HepG2 (cell line): Measurements from ENCODE around the gene APLP1. TPM values are rescaled to one million over a fixed set of nuclear protein-coding genes. Genes with fewer than 3 reads are reported as not detected.
A peak's percentile ranks its signal among the peaks of the same experiment; 100 is the strongest.

ENCODE experiments used
- DMAP1 ChIP-seq: IDR thresholded peaks from 2 replicates; pipeline ENCODE4 v1.6.1; 2016
- GPN1 ChIP-seq: sonication (generic); formaldehyde crosslinking; IDR thresholded peaks from 2 replicates; pipeline ENCODE4 v1.5.1; 2020; ENCODE audit warnings: missing genetic modification reagents, borderline replicate concordance
- GZF1 ChIP-seq: sonication (generic); formaldehyde crosslinking; IDR thresholded peaks from 2 replicates; pipeline ENCODE4 v1.5.1; 2020; ENCODE audit warnings: mild to moderate bottlenecking, missing genetic modification reagents
- HOXA3 ChIP-seq: sonication (generic); formaldehyde crosslinking; IDR thresholded peaks from 2 replicates; pipeline ENCODE4 v1.5.0; 2020; ENCODE audit warnings: missing genetic modification reagents
- NPAS2 ChIP-seq: sonication (generic); formaldehyde crosslinking; IDR thresholded peaks from 2 replicates; pipeline ENCODE4 v1.8.0; 2022; ENCODE audit warnings: mild to moderate bottlenecking, missing genetic modification reagents, borderline replicate concordance
- SRY ChIP-seq: sonication (generic); formaldehyde crosslinking; IDR thresholded peaks from 2 replicates; pipeline ENCODE4 v1.8.0; 2022; ENCODE audit warnings: mild to moderate bottlenecking, missing genetic modification reagents
- TAF1 ChIP-seq: sonication (generic); formaldehyde crosslinking; IDR thresholded peaks from 2 replicates; pipeline ENCODE4 v1.4.0; 2020; ENCODE audit warnings: missing genetic modification reagents
- ZFP1 ChIP-seq: IDR thresholded peaks from 2 replicates; pipeline ENCODE4 v1.6.1; 2016
- ZFP36L2 ChIP-seq: sonication (generic); formaldehyde crosslinking; IDR thresholded peaks from 2 replicates; pipeline ENCODE4 v1.4.0; 2020; ENCODE audit warnings: missing genetic modification reagents
- ZFP90 ChIP-seq: sonication (generic); formaldehyde crosslinking; IDR thresholded peaks from 2 replicates; pipeline ENCODE4 v1.8.0; 2022; ENCODE audit warnings: missing genetic modification reagents, mild to moderate bottlenecking, inconsistent platforms, borderline replicate concordance
- ZMAT3 ChIP-seq: sonication (generic); formaldehyde crosslinking; conservative IDR thresholded peaks from 2 replicates; pipeline ENCODE4 v1.7.0; 2021; ENCODE audit warnings: missing genetic modification reagents
- ZNF230 ChIP-seq: sonication (generic); formaldehyde crosslinking; IDR thresholded peaks from 2 replicates; pipeline ENCODE4 v1.4.0; 2020; ENCODE audit warnings: mild to moderate bottlenecking, missing genetic modification reagents
- ZNF337 ChIP-seq: sonication (generic); formaldehyde crosslinking; IDR thresholded peaks from 2 replicates; pipeline ENCODE4 v1.5.1; 2020; ENCODE audit warnings: missing genetic modification reagents, low read depth, mild to moderate bottlenecking, borderline replicate concordance
- ZNF44 ChIP-seq: sonication (generic); formaldehyde crosslinking; IDR thresholded peaks from 2 replicates; pipeline ENCODE4 v1.5.1; 2020; ENCODE audit warnings: mild to moderate bottlenecking, missing genetic modification reagents
- ZNF614 ChIP-seq: IDR thresholded peaks from 2 replicates; pipeline ENCODE4 v1.6.1; 2018; ENCODE audit warnings: missing biosample characterization, missing genetic modification reagents, inconsistent platforms, borderline replicate concordance
- ZNF644 ChIP-seq: IDR thresholded peaks from 2 replicates; pipeline ENCODE4 v1.6.1; 2016; ENCODE audit warnings: low read depth
- polyA plus RNA-seq, 8 experiments: library from polyadenylated mRNA; depleted of rRNA in 3 of 8; stranded (reverse) in 7 of 8; unstranded in 1 of 8; fragments of >200 nt; fragmentation: Illumina TruSeq in 4 of 8; extraction: Trizol in 4 of 8; gene quantifications; 2 replicates each; pipeline versions ENCODE4 v1.2.1 to v1.2.3, GENCODE V29; 2011 to 2016; ENCODE audit warnings: low read depth in 4 of 8, missing spikeins in 1 of 8, mixed read lengths in 1 of 8; ENCODE audit not compliant: insufficient read depth in 1 of 8
- total RNA-seq, 5 experiments: library from RNA; depleted of rRNA; stranded (reverse); fragments of >200 nt; fragmentation: Illumina TruSeq; extraction: Trizol; gene quantifications; 2 replicates each; pipeline ENCODE4 v1.2.3, GENCODE V29; 2016; ENCODE audit warnings: low read depth in 1 of 5
- TF ChIP-seq, protein P1 (sequence below): sonication (generic); formaldehyde crosslinking; IDR thresholded peaks from 2 replicates; pipeline ENCODE4 v1.5.0; 2020; ENCODE audit warnings: mild to moderate bottlenecking, missing genetic modification reagents
- TF ChIP-seq, protein P2 (sequence below): sonication (generic); formaldehyde crosslinking; IDR thresholded peaks from 2 replicates; pipeline ENCODE4 v1.8.0; 2022; ENCODE audit warnings: mild to moderate bottlenecking, missing genetic modification reagents; ENCODE audit not compliant: insufficient replicate concordance
- TF ChIP-seq, protein P3 (sequence below): sonication (generic); formaldehyde crosslinking; IDR thresholded peaks from 2 replicates; pipeline ENCODE4 v1.8.0; 2022; ENCODE audit warnings: missing genetic modification reagents, mild to moderate bottlenecking, borderline replicate concordance
- TF ChIP-seq, protein P4 (sequence below): sonication (generic); formaldehyde crosslinking; IDR thresholded peaks from 2 replicates; pipeline ENCODE4 v1.5.1; 2020; ENCODE audit warnings: missing genetic modification reagents, mild to moderate bottlenecking, borderline replicate concordance
- TF ChIP-seq, protein P5 (sequence below): sonication (generic); formaldehyde crosslinking; IDR thresholded peaks from 2 replicates; pipeline ENCODE4 v1.4.0; 2020; ENCODE audit warnings: missing genetic modification reagents, borderline replicate concordance

APLP1 gene
- total and polyA plus RNA-seq, 2 of the 13 experiments (the other 11 are each of a cell fraction or from before 2014, with no cell fraction given): 2.0 to 2.9 TPM

DNA sequence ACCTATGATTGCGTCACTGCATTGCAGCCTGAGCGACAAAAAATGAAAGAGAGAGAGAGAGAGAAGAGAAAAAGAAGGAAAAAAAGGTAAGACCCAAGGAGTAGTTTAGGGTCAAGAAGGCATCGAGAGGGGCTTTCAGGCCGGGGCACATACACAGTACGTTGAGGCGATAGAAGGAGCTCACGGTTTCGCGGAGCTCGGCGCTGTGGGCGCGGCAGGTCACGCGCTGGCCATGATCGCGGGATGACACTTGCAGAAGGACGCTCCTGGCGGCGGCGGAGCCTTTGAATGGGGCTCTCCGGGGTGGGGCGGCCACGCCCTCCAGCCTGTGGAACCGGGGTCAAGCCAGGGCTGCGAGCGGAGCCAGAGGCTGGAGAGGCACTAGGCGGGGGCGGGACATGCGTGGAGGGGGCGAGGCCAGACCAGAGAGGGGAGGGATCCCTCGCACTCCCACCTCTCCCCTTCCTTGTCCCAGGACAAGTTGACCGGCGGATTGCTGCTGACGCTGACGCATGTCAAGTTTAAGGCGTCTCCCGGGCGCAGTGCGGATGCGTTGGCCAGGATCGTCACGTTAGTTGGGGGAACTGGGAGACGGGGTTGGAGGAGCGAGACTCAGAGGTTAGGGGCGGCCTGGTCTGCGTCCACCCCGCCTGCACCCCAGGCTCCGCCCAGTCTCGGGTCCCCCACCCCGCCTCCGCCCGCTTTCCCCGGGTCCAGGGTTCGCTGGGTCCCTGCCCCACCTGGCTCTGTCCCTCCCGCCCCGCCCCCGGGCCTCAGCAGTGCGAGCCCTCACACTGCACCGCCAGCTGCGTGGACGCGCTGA lies 22.9 kb upstream of the APLP1 start (continued):
- TF ChIP-seq, protein P1, sequence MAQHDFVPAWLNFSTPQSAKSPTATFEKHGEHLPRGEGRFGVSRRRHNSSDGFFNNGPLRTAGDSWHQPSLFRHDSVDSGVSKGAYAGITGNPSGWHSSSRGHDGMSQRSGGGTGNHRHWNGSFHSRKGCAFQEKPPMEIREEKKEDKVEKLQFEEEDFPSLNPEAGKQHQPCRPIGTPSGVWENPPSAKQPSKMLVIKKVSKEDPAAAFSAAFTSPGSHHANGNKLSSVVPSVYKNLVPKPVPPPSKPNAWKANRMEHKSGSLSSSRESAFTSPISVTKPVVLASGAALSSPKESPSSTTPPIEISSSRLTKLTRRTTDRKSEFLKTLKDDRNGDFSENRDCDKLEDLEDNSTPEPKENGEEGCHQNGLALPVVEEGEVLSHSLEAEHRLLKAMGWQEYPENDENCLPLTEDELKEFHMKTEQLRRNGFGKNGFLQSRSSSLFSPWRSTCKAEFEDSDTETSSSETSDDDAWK (CRISPR knock-in tag): no peak
- no peak for TF ChIP-seq GZF1
- TF ChIP-seq TAF1: no peak
- no peak for TF ChIP-seq NPAS2 (CRISPR knock-in tag)
- TF ChIP-seq ZNF644: no peak
- peak; percentile 24; the same call in 1 of the 2 replicates for TF ChIP-seq HOXA3 (CRISPR knock-in tag)
- TF ChIP-seq, protein P2, sequence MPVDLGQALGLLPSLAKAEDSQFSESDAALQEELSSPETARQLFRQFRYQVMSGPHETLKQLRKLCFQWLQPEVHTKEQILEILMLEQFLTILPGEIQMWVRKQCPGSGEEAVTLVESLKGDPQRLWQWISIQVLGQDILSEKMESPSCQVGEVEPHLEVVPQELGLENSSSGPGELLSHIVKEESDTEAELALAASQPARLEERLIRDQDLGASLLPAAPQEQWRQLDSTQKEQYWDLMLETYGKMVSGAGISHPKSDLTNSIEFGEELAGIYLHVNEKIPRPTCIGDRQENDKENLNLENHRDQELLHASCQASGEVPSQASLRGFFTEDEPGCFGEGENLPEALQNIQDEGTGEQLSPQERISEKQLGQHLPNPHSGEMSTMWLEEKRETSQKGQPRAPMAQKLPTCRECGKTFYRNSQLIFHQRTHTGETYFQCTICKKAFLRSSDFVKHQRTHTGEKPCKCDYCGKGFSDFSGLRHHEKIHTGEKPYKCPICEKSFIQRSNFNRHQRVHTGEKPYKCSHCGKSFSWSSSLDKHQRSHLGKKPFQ: no peak
- no peak for TF ChIP-seq ZNF614
- no peak for TF ChIP-seq ZNF230
- TF ChIP-seq ZNF44: no peak
- TF ChIP-seq, protein P3, sequence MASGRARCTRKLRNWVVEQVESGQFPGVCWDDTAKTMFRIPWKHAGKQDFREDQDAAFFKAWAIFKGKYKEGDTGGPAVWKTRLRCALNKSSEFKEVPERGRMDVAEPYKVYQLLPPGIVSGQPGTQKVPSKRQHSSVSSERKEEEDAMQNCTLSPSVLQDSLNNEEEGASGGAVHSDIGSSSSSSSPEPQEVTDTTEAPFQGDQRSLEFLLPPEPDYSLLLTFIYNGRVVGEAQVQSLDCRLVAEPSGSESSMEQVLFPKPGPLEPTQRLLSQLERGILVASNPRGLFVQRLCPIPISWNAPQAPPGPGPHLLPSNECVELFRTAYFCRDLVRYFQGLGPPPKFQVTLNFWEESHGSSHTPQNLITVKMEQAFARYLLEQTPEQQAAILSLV (CRISPR knock-in tag): peak; percentile 45; the same call in 1 of the 2 replicates
- TF ChIP-seq ZFP1: no peak
- TF ChIP-seq, protein P4, sequence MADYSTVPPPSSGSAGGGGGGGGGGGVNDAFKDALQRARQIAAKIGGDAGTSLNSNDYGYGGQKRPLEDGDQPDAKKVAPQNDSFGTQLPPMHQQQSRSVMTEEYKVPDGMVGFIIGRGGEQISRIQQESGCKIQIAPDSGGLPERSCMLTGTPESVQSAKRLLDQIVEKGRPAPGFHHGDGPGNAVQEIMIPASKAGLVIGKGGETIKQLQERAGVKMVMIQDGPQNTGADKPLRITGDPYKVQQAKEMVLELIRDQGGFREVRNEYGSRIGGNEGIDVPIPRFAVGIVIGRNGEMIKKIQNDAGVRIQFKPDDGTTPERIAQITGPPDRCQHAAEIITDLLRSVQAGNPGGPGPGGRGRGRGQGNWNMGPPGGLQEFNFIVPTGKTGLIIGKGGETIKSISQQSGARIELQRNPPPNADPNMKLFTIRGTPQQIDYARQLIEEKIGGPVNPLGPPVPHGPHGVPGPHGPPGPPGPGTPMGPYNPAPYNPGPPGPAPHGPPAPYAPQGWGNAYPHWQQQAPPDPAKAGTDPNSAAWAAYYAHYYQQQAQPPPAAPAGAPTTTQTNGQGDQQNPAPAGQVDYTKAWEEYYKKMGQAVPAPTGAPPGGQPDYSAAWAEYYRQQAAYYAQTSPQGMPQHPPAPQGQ (CRISPR knock-in tag): no peak
- no peak for TF ChIP-seq ZFP36L2 (CRISPR knock-in tag)
- no peak for TF ChIP-seq ZMAT3 (CRISPR knock-in tag)
- no peak for TF ChIP-seq ZNF337 (CRISPR knock-in tag)
- TF ChIP-seq DMAP1: peak; percentile 32; the same call in 1 of the 2 replicates
- TF ChIP-seq, protein P5, sequence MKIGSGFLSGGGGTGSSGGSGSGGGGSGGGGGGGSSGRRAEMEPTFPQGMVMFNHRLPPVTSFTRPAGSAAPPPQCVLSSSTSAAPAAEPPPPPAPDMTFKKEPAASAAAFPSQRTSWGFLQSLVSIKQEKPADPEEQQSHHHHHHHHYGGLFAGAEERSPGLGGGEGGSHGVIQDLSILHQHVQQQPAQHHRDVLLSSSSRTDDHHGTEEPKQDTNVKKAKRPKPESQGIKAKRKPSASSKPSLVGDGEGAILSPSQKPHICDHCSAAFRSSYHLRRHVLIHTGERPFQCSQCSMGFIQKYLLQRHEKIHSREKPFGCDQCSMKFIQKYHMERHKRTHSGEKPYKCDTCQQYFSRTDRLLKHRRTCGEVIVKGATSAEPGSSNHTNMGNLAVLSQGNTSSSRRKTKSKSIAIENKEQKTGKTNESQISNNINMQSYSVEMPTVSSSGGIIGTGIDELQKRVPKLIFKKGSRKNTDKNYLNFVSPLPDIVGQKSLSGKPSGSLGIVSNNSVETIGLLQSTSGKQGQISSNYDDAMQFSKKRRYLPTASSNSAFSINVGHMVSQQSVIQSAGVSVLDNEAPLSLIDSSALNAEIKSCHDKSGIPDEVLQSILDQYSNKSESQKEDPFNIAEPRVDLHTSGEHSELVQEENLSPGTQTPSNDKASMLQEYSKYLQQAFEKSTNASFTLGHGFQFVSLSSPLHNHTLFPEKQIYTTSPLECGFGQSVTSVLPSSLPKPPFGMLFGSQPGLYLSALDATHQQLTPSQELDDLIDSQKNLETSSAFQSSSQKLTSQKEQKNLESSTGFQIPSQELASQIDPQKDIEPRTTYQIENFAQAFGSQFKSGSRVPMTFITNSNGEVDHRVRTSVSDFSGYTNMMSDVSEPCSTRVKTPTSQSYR (CRISPR knock-in tag): peak; percentile 37; the same call in 1 of the 2 replicates
- no peak for TF ChIP-seq GPN1 (CRISPR knock-in tag)
- no peak for TF ChIP-seq SRY (CRISPR knock-in tag)
- TF ChIP-seq ZFP90 (CRISPR knock-in tag): no peak
